ENCODE measurements around the gene NEIL3. TPM values are rescaled to one million over a fixed set of nuclear protein-coding genes. Genes with fewer than 3 reads are reported as not detected.
A peak's percentile ranks its signal among the peaks of the same experiment; 100 is the strongest.

NEIL3 gene
- total RNA-seq, 1 donor from 2014 or later = 10.1 TPM

DNA sequence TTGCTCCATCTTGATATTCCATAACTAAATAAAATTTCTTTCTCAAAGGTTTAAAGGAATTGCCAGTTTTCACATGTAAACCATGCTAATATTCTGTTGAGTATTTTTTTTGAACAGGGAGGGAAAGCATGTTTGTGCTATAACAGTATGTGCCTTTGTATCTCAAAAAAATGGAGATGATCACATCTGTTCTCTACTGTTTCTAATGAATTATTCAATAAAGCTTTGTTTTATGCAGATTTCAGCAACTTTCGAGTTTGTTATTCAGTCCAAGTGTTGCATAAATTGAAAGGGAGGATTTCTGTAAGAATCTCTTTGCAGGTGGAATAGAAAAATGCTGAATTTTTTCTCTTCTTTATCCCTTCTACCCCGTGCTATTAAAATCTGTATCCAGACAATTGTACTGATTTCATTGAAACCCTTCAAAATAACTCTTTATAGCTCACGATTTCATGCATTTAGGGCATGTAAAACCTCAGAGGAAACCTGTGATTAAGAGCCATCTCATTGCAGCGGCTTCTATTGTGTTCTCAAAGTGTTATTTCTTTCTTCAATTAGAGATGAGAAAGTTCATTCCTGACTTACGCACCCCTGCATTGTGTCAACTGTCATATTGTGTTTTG lies 42.1 kb downstream of the NEIL3 start:
- TF ChIP-seq, protein P1, sequence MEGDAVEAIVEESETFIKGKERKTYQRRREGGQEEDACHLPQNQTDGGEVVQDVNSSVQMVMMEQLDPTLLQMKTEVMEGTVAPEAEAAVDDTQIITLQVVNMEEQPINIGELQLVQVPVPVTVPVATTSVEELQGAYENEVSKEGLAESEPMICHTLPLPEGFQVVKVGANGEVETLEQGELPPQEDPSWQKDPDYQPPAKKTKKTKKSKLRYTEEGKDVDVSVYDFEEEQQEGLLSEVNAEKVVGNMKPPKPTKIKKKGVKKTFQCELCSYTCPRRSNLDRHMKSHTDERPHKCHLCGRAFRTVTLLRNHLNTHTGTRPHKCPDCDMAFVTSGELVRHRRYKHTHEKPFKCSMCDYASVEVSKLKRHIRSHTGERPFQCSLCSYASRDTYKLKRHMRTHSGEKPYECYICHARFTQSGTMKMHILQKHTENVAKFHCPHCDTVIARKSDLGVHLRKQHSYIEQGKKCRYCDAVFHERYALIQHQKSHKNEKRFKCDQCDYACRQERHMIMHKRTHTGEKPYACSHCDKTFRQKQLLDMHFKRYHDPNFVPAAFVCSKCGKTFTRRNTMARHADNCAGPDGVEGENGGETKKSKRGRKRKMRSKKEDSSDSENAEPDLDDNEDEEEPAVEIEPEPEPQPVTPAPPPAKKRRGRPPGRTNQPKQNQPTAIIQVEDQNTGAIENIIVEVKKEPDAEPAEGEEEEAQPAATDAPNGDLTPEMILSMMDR (conservative IDR thresholded peaks at IDR 0.05) = no peak
- H3K9me3 Mint-ChIP-seq = no peaks in the 10 kb centered on the region
- peaks cover 3% of the 10 kb centered on the region for H3K27me3 Mint-ChIP-seq
- H3K4me1 Mint-ChIP-seq (ENCODE audit: unreplicated experiment) = no peaks in the 10 kb centered on the region
- H3K36me3 Mint-ChIP-seq = peaks cover 24% of the 10 kb centered on the region
- H3K4me3 Mint-ChIP-seq = no peak overlapping the region
- H3K27ac Mint-ChIP-seq = no peak overlapping the region
- DNase-seq (ENCODE audit: extremely low spot score, unreplicated experiment) = no peak

DNA sequence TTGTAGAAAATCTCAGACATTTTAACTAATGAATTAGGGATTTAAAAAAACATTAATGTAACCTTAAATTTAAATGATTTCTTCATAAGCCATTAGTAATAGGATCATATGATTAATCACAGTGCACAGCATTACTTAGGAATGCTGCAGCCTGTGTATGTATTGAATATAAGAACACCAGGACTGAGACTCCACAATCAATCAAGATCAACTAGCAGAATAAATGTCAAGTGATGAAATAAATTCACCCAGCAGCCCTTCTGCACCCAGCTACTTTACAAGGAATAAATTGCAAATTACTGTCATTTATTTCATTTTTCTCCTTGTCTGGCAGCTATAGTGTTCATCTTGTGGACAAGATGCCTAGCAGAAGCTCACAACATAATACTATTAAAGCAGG lies 46.5 kb downstream of the NEIL3 start:
- Mint-ChIP-seq H3K27me3 (peaks cover 3% of the 10 kb centered on the region), H3K36me3 (peaks cover 10% of the 10 kb centered on the region), H3K4me3 (no peak overlapping the region), H3K4me1 (ENCODE audit: unreplicated experiment) (no peaks in the 10 kb centered on the region), H3K9me3 (no peaks in the 10 kb centered on the region), H3K27ac (no peak overlapping the region)
- TF ChIP-seq, protein P1 (conservative IDR thresholded peaks at IDR 0.05) = no peak
- no peak for DNase-seq (ENCODE audit: extremely low spot score, unreplicated experiment)

DNA sequence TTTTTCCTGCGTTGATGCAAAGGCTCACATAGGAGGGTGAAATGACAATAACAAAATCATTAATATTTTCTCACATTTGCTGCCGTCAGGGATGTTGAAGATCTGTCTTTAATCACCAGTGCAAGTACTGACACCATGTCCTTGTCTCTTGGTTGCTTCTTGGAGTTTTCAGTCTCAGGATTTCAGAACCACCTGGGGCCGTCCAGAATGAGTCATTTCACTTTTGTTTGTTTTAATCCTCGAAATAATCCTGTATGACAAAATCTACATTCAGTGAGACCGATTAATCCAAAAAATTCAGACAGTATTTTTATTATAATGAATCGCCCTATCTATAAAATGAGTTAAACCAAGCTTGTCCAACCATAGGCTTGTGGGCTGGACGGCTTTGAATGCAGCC lies 47.2 kb downstream of the NEIL3 start:
- Mint-ChIP-seq H3K27ac (no peak overlapping the region), H3K27me3 (peaks cover 3% of the 10 kb centered on the region), H3K9me3 (no peaks in the 10 kb centered on the region), H3K4me1 (ENCODE audit: unreplicated experiment) (no peaks in the 10 kb centered on the region), H3K4me3 (no peak overlapping the region), H3K36me3 (peaks cover 11% of the 10 kb centered on the region)
- TF ChIP-seq, protein P1 (conservative IDR thresholded peaks at IDR 0.05) = no peak
- no peak for DNase-seq (ENCODE audit: extremely low spot score, unreplicated experiment)

DNA sequence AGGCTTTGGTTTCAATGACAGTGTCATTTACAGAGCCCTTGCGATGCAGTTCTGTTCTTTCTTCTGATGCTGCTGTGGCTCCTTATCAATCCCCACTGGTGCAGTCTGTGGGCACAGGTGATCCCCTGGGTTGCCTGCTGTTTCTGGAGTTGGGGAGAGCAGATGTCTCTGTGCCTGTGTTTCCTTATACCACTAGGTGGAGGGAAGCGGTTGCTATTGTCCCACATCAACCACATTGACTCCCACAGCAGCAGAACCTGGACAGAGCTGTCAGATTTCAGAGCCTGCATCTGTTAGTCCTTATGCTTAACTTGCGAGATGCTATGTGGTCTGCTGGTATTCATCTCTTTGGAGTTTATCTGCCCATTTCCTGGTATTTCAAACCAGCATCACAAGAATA lies 57.7 kb downstream of the NEIL3 start:
- Mint-ChIP-seq H3K27ac (no peak overlapping the region), H3K4me1 (ENCODE audit: unreplicated experiment) (no peaks in the 10 kb centered on the region), H3K27me3 (no peaks in the 10 kb centered on the region), H3K36me3 (peaks cover 6% of the 10 kb centered on the region), H3K9me3 (no peaks in the 10 kb centered on the region), H3K4me3 (no peak overlapping the region)
- TF ChIP-seq, protein P1 (conservative IDR thresholded peaks at IDR 0.05) = peak; percentile 41
- DNase-seq (ENCODE audit: extremely low spot score, unreplicated experiment) = no peak

DNA sequence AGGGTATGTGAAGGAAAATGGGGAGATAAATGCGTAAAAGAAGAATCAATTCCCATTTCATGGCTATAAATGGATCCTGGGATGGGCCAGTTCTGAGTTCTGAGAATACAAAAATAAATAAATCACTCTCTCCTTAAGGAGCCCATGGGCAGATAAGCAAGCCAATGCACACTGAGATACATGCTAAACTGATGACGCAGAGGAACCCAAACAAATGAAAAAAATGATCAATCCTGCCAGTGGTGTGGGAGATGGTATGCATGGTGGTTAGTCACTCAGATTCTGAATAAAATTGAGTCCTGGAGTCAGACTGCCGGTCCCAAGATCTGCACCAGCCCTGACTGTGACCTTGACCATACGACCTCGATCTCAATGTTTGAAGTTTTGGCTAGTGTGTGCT lies 59.7 kb downstream of the NEIL3 start:
- Mint-ChIP-seq H3K27ac (no peak overlapping the region), H3K36me3 (peaks cover under 1% of the 10 kb centered on the region), H3K4me3 (no peak overlapping the region), H3K27me3 (peaks cover 2% of the 10 kb centered on the region), H3K9me3 (no peaks in the 10 kb centered on the region), H3K4me1 (ENCODE audit: unreplicated experiment) (no peaks in the 10 kb centered on the region)
- TF ChIP-seq, protein P1 (conservative IDR thresholded peaks at IDR 0.05) = no peak
- DNase-seq (ENCODE audit: extremely low spot score, unreplicated experiment) = no peak

DNA sequence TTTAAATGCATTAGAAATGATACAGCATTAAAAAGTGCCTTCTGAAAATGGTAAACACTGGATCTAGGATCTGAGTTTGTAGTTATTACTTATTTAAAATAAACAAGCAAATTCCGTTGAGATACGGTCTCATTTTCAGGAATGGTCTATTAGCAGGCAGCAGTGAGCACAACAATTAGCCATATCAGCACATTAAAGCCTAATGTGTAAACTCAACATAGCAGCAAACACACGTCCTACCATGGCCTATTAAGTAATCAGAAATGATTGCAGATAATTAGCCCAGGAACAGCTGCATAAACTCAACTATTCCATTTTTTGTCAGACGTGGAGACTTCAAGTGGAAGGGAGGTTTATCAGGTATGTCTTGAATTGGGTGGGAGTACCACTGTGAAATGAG lies 61.8 kb downstream of the NEIL3 start:
- no peak overlapping the region for H3K27ac Mint-ChIP-seq
- H3K4me3 Mint-ChIP-seq = no peak overlapping the region
- TF ChIP-seq, protein P1 (conservative IDR thresholded peaks at IDR 0.05) = no peak
- H3K9me3 Mint-ChIP-seq = no peaks in the 10 kb centered on the region
- no peak for DNase-seq (ENCODE audit: extremely low spot score, unreplicated experiment)
- peaks cover 9% of the 10 kb centered on the region for H3K4me1 Mint-ChIP-seq (ENCODE audit: unreplicated experiment)
- no peaks in the 10 kb centered on the region for H3K36me3 Mint-ChIP-seq
- peaks cover 7% of the 10 kb centered on the region for H3K27me3 Mint-ChIP-seq
